GM19043 (cell line): ENCODE data around the gene CSGALNACT2.

Experiments
- ATAC-seq: cut with Tn5 transposase; IDR thresholded peaks from one replicate; pipeline ENCODE4 v1.9.1; 2021; ENCODE audit warnings: low read depth; ENCODE audit not compliant: unreplicated experiment

Gene CSGALNACT2

GRCh38 chr10:43123361-43124093 is 14.7 kb upstream of the CSGALNACT2 start:
- no peak for ATAC-seq

GRCh38 chr10:43124094-43124521 is 14.1 kb upstream of the CSGALNACT2 start:
- no peak for ATAC-seq

GRCh38 chr10:43124574-43125273 is 13.5 kb upstream of the CSGALNACT2 start:
- no peak for ATAC-seq

- no peak for ATAC-seq
Observed at GRCh38 chr10:43125274-43125845, 12.9 kb upstream of the CSGALNACT2 start.

GRCh38 chr10:43125881-43126731 is 12.1 kb upstream of the CSGALNACT2 start:
- ATAC-seq = no peak

- ATAC-seq = no peak
Observed at GRCh38 chr10:43126759-43127424, 11.4 kb upstream of the CSGALNACT2 start.

GRCh38 chr10:43127442-43127841 is 10.8 kb upstream of the CSGALNACT2 start:
- ATAC-seq = no peak

- no peak for ATAC-seq
Observed at GRCh38 chr10:43128331-43128730, 9.9 kb upstream of the CSGALNACT2 start.

GRCh38 chr10:43128958-43129706 is 9.1 kb upstream of the CSGALNACT2 start:
- ATAC-seq = peak; percentile 77

GRCh38 chr10:43130770-43131171 is 7.5 kb upstream of the CSGALNACT2 start:
- ATAC-seq = no peak

- no peak for ATAC-seq
Observed at GRCh38 chr10:43131256-43131655, 7.0 kb upstream of the CSGALNACT2 start.

- ATAC-seq = no peak
Observed at GRCh38 chr10:43131906-43132305, 6.3 kb upstream of the CSGALNACT2 start.

GRCh38 chr10:43132867-43133787 is 5.1 kb upstream of the CSGALNACT2 start:
- no peak for ATAC-seq

- no peak for ATAC-seq
Observed at GRCh38 chr10:43134126-43134905, 3.9 kb upstream of the CSGALNACT2 start.

GRCh38 chr10:43135064-43135463 is 3.2 kb upstream of the CSGALNACT2 start:
- no peak for ATAC-seq

- ATAC-seq = no peak
Observed at GRCh38 chr10:43135656-43136055, 2.6 kb upstream of the CSGALNACT2 start.

- ATAC-seq = no peak
Observed at GRCh38 chr10:43136432-43136831, 1.8 kb upstream of the CSGALNACT2 start.
